T-helper 9 cell (primary cell): ENCODE data around the gene ZNF837.
"Not testable (repeated sequence)": the region's sequence is repeated elsewhere in the genome, so short reads cannot be mapped to it uniquely, and the experiment has no call there.

Experiments used
- DNase-seq: peaks from one replicate; pipeline ENCODE4 v3.0.0-alpha.2; 2020

Gene ZNF837

GRCh38 chr19:58349590-58349989 is 31.2 kb downstream of the ZNF837 start:
- no peak for DNase-seq

DNA sequence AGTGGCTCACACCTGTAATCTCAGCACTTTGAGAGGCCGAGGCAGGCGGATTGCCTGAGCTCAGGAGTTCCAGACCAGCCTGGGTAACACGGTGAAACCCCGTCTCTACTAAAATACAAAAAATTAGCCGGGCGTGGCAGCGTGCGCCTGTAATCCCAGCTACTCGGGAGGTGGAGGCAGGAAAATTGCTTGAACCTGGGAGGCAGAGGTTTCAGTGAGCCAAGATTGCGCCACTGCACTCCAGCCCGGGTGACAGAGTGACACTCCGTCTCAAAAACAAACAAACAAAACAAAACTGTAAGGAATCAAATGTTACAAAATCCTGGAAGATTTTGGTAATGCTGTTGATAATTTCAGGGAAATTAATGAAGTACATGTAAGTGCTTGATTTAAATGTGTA is 32.8 kb downstream of the ZNF837 start:
- DNase-seq = not testable (repeated sequence)

- peak; percentile 53 for DNase-seq
Observed at GRCh38 chr19:58346961-58347929, 33.6 kb downstream of the ZNF837 start.

DNA sequence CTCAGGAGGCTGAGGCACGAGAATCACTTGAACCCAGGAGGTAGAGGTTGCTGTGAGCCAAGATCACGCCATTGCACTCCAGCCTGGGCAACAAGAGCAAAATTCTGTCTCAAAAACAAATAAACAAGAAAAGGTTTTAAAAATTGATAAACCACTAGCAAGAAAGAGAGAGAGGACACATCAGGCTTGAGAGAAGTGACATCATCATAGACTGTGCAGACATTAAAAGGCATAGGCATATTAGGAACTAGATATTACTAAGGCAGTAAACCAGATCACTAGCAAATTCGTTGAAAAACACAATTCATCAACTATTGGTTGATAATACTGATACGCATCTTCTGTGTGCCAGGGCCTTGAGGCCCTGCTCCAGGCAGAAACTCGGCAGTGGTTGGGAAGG is 35.3 kb downstream of the ZNF837 start:
- DNase-seq = no peak

GRCh38 chr19:58338825-58339558 is 41.8 kb downstream of the ZNF837 start:
- no peak for DNase-seq

DNA sequence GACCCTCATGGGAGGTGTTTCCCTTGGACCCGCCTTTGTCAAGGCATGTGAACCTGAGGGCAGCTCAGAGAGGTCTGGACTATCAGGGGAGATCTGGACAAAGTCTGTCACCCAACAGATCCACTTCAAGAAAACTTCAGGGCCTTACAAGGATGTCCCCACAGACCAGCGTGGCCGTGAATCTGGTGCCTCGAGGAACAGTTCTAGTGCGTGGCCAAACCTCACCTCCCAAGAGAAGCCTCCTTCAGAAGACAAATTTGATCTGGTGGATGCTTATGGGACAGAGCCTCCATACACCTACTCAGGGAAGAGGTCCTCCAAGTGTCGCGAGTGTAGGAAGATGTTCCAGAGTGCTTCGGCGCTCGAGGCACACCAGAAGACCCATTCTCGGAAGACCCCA is 42.5 kb downstream of the ZNF837 start:
- DNase-seq = no peak

DNA sequence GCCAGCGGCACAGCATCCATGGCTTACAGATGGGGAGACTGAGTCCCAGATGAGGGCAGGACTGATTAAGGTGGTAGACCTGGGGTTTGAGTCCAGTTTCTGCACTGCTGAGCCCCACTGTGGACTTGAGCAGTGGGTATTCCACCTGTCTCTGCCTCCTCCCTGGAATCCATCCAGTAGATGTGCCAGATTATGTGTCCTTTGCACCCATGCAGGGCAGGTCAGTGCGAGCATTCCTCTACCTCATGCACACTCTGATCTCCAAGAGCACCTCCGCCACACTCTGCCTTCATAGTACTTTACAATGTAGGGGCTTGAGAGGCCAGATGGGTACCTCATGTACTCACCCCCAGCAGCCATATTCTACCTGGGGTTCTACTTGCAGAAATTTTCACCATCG is 44.0 kb downstream of the ZNF837 start:
- DNase-seq = no peak

GRCh38 chr19:58336216-58336615 is 44.6 kb downstream of the ZNF837 start:
- DNase-seq = no peak

DNA sequence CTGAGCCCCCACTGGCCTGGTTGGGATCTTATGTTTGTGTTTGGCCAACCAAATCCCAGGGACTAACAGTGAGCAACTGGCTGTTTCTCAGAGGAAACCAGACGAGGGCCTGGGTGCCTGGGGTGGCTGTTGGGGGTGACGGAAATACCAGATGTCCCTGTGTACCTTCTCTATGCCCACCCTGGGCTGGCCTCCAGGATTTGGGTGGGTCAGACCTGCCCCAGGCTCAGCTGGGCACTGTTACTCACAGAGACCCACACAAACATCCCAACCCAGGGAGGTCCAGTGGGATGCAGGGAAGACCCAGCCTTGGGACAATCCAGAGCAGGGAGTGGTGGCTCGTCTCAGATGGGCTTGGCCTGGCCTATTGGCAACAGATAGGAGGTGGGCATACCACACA is 45.2 kb downstream of the ZNF837 start:
- DNase-seq = no peak

- no peak for DNase-seq
Observed at GRCh38 chr19:58334691-58335249, 46.1 kb downstream of the ZNF837 start.

- no peak for DNase-seq
Observed at GRCh38 chr19:58332697-58333096, 48.1 kb downstream of the ZNF837 start.

GRCh38 chr19:58330458-58330857 is 50.4 kb downstream of the ZNF837 start:
- no peak for DNase-seq

- DNase-seq = no peak
Observed at GRCh38 chr19:58328999-58329398, 51.8 kb downstream of the ZNF837 start.

DNA sequence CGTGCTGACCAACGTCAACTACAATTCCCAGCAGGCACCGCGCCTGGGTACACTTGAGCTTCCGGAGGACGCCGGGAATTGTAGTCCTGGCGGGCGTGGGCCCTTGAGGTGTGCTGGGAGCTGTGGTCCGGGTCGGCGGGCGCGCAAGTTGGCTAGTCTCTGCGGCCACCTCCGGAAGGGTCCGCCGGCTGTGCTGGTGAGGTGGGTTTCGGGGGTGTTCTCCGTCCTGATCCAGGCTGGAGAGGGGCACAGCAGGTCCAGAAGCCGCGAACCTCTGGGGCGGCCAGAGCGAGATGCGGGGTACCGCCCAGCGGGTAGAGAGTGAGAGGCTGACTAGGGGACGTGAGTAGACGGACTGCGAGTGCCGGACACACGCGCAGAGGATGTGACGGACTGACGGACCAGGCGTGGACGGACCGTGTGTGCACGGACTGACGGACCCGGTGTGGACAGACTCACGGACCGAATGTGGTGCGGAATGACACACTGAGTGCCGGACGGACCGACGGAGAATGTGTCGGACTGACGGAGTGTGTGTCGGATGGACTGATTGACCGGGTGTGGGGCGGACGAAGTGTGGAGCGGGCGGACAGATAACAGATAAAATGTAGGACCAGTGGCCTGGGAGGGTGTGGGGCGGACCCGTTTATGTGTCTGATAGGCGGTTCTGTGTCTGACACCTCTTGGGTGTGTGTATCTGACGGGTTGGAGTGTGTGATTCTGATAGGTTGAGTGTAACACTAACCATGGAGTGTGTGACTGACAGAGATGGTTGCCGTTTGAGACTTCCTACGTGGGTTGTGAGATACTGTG is 53.7 kb downstream of the ZNF837 start, which contains the start of gene ZSCAN22:
TSS of gene ZSCAN22 (plus strand) at position 81 of the 813 bp plus-strand sequence. CDS start 7,809 bp downstream, outside the sequence.
- DNase-seq = peak; percentile 85

DNA sequence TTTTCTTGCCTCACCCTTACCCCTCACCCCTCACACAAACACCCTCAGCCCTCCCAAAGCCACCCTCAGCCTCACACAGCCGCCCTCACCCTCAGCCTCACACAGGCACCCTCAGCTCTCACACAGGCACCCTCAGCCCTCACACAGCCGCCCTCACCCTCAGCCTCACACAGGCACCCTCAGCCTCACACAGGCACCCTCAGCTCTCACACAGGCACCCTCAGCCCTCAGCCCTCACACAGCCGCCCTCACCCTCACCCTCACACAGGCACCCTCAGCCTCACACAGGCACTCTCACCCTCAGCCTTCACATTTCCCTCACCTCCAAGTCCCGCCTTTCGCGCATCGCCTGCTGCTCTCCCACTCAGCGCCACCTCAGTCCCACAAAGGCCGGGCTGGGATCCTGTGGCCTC is 54.3 kb downstream of the ZNF837 start:
- no peak for DNase-seq

GRCh38 chr19:58325311-58326022 is 55.4 kb downstream of the ZNF837 start:
- DNase-seq = no peak

- DNase-seq = no peak
Observed at GRCh38 chr19:58319241-58319640, 61.6 kb downstream of the ZNF837 start.

DNA sequence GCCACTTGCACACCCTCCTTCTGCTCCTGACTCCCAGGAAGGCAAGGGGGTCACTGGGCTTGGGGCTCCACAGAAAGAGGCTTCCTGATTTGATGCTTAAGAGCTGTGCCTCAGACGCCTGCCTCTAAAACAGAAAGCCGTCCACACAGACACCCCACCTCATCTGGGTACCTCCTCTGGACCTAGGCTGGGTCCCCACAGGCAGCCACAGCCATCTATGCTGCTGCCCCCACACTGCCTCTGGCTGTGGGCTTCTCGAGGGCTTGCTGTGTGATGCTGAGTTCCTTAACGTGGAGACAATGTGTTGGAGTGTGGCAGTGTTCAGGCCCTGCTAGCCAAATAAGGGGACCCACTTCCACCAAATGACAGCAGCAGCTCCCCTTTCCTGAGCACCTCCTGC is 62.5 kb downstream of the ZNF837 start:
- no peak for DNase-seq
